HG03342 (cell line): ENCODE measurements around the gene SCD5.
A peak's percentile ranks its signal among the peaks of the same experiment; 100 is the strongest.

Source experiments
- ATAC-seq: cut with Tn5 transposase; IDR thresholded peaks from one replicate; pipeline ENCODE4 v1.9.1; 2021; ENCODE audit warnings: mild to moderate bottlenecking, moderate library complexity; ENCODE audit not compliant: unreplicated experiment

Gene SCD5

GRCh38 chr4:82797405-82798111 is 1.0 kb downstream of the SCD5 start:
- ATAC-seq: no peak

GRCh38 chr4:82797040-82797404 is 1.6 kb downstream of the SCD5 start:
- no peak for ATAC-seq

GRCh38 chr4:82792912-82793649 is 5.5 kb downstream of the SCD5 start:
- no peak for ATAC-seq

GRCh38 chr4:82791179-82791578 is 7.4 kb downstream of the SCD5 start:
- no peak for ATAC-seq

GRCh38 chr4:82790060-82790660 is 8.4 kb downstream of the SCD5 start:
- no peak for ATAC-seq

GRCh38 chr4:82789025-82789776 is 9.4 kb downstream of the SCD5 start:
- ATAC-seq: no peak

GRCh38 chr4:82787342-82787741 is 11.3 kb downstream of the SCD5 start:
- no peak for ATAC-seq

- no peak for ATAC-seq
Observed at GRCh38 chr4:82786828-82787227, 11.8 kb downstream of the SCD5 start.

GRCh38 chr4:82785611-82786400 is 12.8 kb downstream of the SCD5 start:
- no peak for ATAC-seq

GRCh38 chr4:82784681-82785610 is 13.7 kb downstream of the SCD5 start:
- ATAC-seq: no peak

- no peak for ATAC-seq
Observed at GRCh38 chr4:82782626-82783345, 15.8 kb downstream of the SCD5 start.

GRCh38 chr4:82780752-82781231 is 17.8 kb downstream of the SCD5 start:
- ATAC-seq: peak; percentile 69

- no peak for ATAC-seq
Observed at GRCh38 chr4:82780170-82780751, 18.3 kb downstream of the SCD5 start.

GRCh38 chr4:82779032-82779431 is 19.6 kb downstream of the SCD5 start:
- no peak for ATAC-seq

- ATAC-seq: no peak
Observed at GRCh38 chr4:82777857-82778525, 20.6 kb downstream of the SCD5 start.

GRCh38 chr4:82776925-82777542 is 21.6 kb downstream of the SCD5 start:
- ATAC-seq: no peak

- no peak for ATAC-seq
Observed at GRCh38 chr4:82775243-82775642, 23.4 kb downstream of the SCD5 start.
